Loucy (cell line): ENCODE data around the gene BTBD18.

Experiments
- H2AFZ ChIP-seq: fragments of 200-600 bp; sonication (generic); 2 replicates; pipeline ENCODE4 v1.6.0; 2016; ENCODE audit warnings: antibody characterized with exemption, mild to moderate bottlenecking, low read length, moderate library complexity
- H3F3A ChIP-seq: fragments of 200-600 bp; 2 replicates; pipeline ENCODE4 v1.6.0; 2016; ENCODE audit warnings: antibody characterized with exemption, low read depth, mild to moderate bottlenecking
- H3K27me3 ChIP-seq: fragments of 200-600 bp; sonication (generic); 2 replicates; pipeline ENCODE4 v1.6.1; 2014; ENCODE audit warnings: low read length, mild to moderate bottlenecking; ENCODE audit not compliant: insufficient read depth, poor library complexity, severe bottlenecking
- H3K36me3 ChIP-seq: fragments of 200-600 bp; sonication (generic); 2 replicates; pipeline ENCODE4 v1.6.1; 2016; ENCODE audit warnings: low read length; ENCODE audit not compliant: insufficient read depth
- H3K4me1 ChIP-seq: fragments of 200-600 bp; sonication (generic); 2 replicates; pipeline ENCODE4 v1.5.1; 2014; ENCODE audit warnings: low read length, mild to moderate bottlenecking; ENCODE audit not compliant: insufficient read depth, poor library complexity, severe bottlenecking
- H3K4me2 ChIP-seq: fragments of 200-600 bp; sonication (generic); 2 replicates; pipeline ENCODE4 v1.6.0; 2014; ENCODE audit warnings: antibody characterized with exemption, low read length, low read depth, mild to moderate bottlenecking; ENCODE audit not compliant: poor library complexity, severe bottlenecking
- H3K4me3 ChIP-seq: fragments of 200-600 bp; sonication (generic); 2 replicates; pipeline ENCODE4 v1.5.1; 2014; ENCODE audit warnings: low read length, mild to moderate bottlenecking, mixed read lengths; ENCODE audit not compliant: poor library complexity, severe bottlenecking
- H3K79me2 ChIP-seq: fragments of 200-600 bp; sonication (generic); 2 replicates; pipeline ENCODE4 v1.6.1; 2014; ENCODE audit warnings: low read length; ENCODE audit not compliant: insufficient read depth
- H3K9ac ChIP-seq: fragments of 200-600 bp; sonication (generic); 2 replicates; pipeline ENCODE4 v1.6.0; 2014; ENCODE audit warnings: mild to moderate bottlenecking, low read depth, low read length, moderate library complexity; ENCODE audit not compliant: poor library complexity, severe bottlenecking
- H3K9me2 ChIP-seq: fragments of 200-600 bp; sonication (generic); replicated peaks from 2 replicates; pipeline ENCODE4 v1.6.1; 2016; ENCODE audit warnings: low read depth, low read length, mixed read lengths
- H3K9me3 ChIP-seq: fragments of 200-600 bp; sonication (generic); 2 replicates; pipeline ENCODE4 v1.6.1; 2014; ENCODE audit warnings: mild to moderate bottlenecking, antibody characterized with exemption, low read length, low read depth; ENCODE audit not compliant: insufficient read depth
- H4K20me1 ChIP-seq: fragments of 200-600 bp; sonication (generic); 2 replicates; pipeline ENCODE4 v1.6.0; 2014; ENCODE audit warnings: antibody characterized with exemption, low read length, mild to moderate bottlenecking; ENCODE audit not compliant: insufficient read depth, poor library complexity, severe bottlenecking
- CTCF ChIP-seq: fragments of 200-600 bp; sonication (generic); conservative IDR thresholded peaks from 2 replicates; pipeline ENCODE4 v1.5.1; 2014; ENCODE audit warnings: mild to moderate bottlenecking, antibody characterized with exemption, low read length
- EZH2phosphoT487 ChIP-seq: fragments of 200-600 bp; IDR thresholded peaks from 2 replicates; pipeline ENCODE4 v1.6.1; 2018; ENCODE audit warnings: antibody characterized with exemption, mild to moderate bottlenecking, moderate library complexity, borderline replicate concordance

BTBD18 gene

GRCh38 chr11:57713835-57714234 lies 37.8 kb downstream of the BTBD18 start:
- no peaks in the 10 kb centered on the region for H3F3A ChIP-seq
- H3K36me3 ChIP-seq = no peaks in the 10 kb centered on the region
- no peaks in the 10 kb centered on the region for H3K27me3 ChIP-seq
- TF ChIP-seq EZH2phosphoT487 = no peak
- TF ChIP-seq CTCF = no peak
- no peaks in the 10 kb centered on the region for H3K9me3 ChIP-seq
- H4K20me1 ChIP-seq = peaks cover 37% of the 10 kb centered on the region
- no peak overlapping the region for H2AFZ ChIP-seq
- peak overlapping the region; percentile 94 for H3K4me2 ChIP-seq
- peak overlapping the region; percentile 96 for H3K4me3 ChIP-seq
- H3K4me1 ChIP-seq = peaks cover 30% of the 10 kb centered on the region
- H3K79me2 ChIP-seq = peaks cover 64% of the 10 kb centered on the region
- peak overlapping the region; percentile 95 for H3K9ac ChIP-seq
- H3K9me2 ChIP-seq = no peaks in the 10 kb centered on the region

- peaks cover 30% of the 10 kb centered on the region for H3K4me1 ChIP-seq
- H2AFZ ChIP-seq = peak within 1 kb of the TSS; percentile 95
- H3K79me2 ChIP-seq = peaks cover 63% of the 10 kb centered on the region
These were observed 39.1 kb downstream of the BTBD18 start, which contains the start of gene TMX2 for GRCh38 chr11:57712256-57713150. TMX2 (plus strand) TSS chr11:57712593; CDS start chr11:57712619, 26 bp downstream.

More at GRCh38 chr11:57712256-57713150, 39.1 kb downstream of the BTBD18 start, which contains the start of gene TMX2:
- TF ChIP-seq CTCF (no peak), EZH2phosphoT487 (no peak)
- no peaks in the 10 kb centered on the region for H3K27me3 ChIP-seq
- peaks cover 37% of the 10 kb centered on the region for H4K20me1 ChIP-seq
- H3K9me3 ChIP-seq = no peaks in the 10 kb centered on the region
- H3K9ac ChIP-seq = peak within 1 kb of the TSS; percentile 95
- H3K36me3 ChIP-seq = no peaks in the 10 kb centered on the region
- peak within 1 kb of the TSS; percentile 99 for H3K4me2 ChIP-seq
- H3F3A ChIP-seq = no peaks in the 10 kb centered on the region
- H3K9me2 ChIP-seq = no peaks in the 10 kb centered on the region
- peak within 1 kb of the TSS; percentile 96 for H3K4me3 ChIP-seq
